B cell (primary cell): ENCODE data around the gene PPP1R11. TPM values are rescaled to one million over a fixed set of nuclear protein-coding genes. Genes with fewer than 3 reads are reported as not detected.

Source experiments
- ATAC-seq: fragments of 200-7000 bp; cut with Tn5 transposase; one replicate; pipeline ENCODE4 v1.10.0; 2021; ENCODE audit warnings: low read depth, mild to moderate bottlenecking, moderate number of reproducible peaks, moderate library complexity
- CTCF ChIA-PET: fragments of 350-600 bp; sonication (Branson Sonifier 250); formaldehyde crosslinking; loops from one replicate; lab custom pipeline; 2021; ENCODE audit warnings: antibody characterized with exemption, inconsistent platforms; lab: Charles Lee
- POLR2A ChIA-PET: fragments of 350-600 bp; sonication (Branson Sonifier 250); formaldehyde crosslinking; loops from one replicate; lab custom pipeline; 2021; ENCODE audit warnings: antibody characterized with exemption; lab: Charles Lee
- DNase-seq: peaks from one replicate; pipeline ENCODE4 v3.0.0; 2013
- H2AFZ ChIP-seq: 2 replicates; pipeline ENCODE4 v1.6.1; 2012; ENCODE audit warnings: mild to moderate bottlenecking, low read depth, low read length; ENCODE audit not compliant: insufficient read depth, poor library complexity, severe bottlenecking
- H3K27ac ChIP-seq, 2 donors: 1 replicate in 1 of 2; 2 replicates in 1 of 2; pipeline ENCODE4 v1.5.1; 2012 to 2013; ENCODE audit warnings: low read length in 2 of 2, mild to moderate bottlenecking in 2 of 2, moderate library complexity in 1 of 2
- H3K27me3 ChIP-seq, 4 experiments: fragments of 200-600 bp in 1 of 4; sonication (generic) in 1 of 4; replicated peaks in 1 of 4; 1 replicate in 2 of 4; 2 replicates in 2 of 4; pipeline versions ENCODE4 v1.6.1 to v1.7.0; 2013 to 2016; ENCODE audit warnings: low read length in 3 of 4, mild to moderate bottlenecking in 2 of 4, mixed read lengths in 1 of 4, moderate library complexity in 1 of 4; ENCODE audit not compliant: insufficient read depth in 4 of 4, control insufficient read depth in 3 of 4; ENCODE audit errors: control extremely low read depth in 1 of 4
- H3K36me3 ChIP-seq, 2 experiments: replicated peaks in 1 of 2; 1 replicate in 1 of 2; 2 replicates in 1 of 2; pipeline versions ENCODE4 v1.6.1 to v1.7.1; 2013; ENCODE audit warnings: low read length in 1 of 2; ENCODE audit not compliant: insufficient read depth in 2 of 2, control insufficient read depth in 1 of 2; ENCODE audit errors: control extremely low read depth in 1 of 2, extremely low read depth in 1 of 2
- H3K4me1 ChIP-seq, 2 donors: fragments of 200-600 bp in 1 of 2; sonication (generic) in 1 of 2; 1 replicate in 1 of 2; 2 replicates in 1 of 2; pipeline versions ENCODE4 v1.5.1 to v1.6.1; 2013 to 2017; ENCODE audit warnings: low read length in 2 of 2; ENCODE audit not compliant: control insufficient read depth in 2 of 2, insufficient read depth in 2 of 2
- H3K4me2 ChIP-seq: replicated peaks from 2 replicates; pipeline ENCODE3; 2012; ENCODE audit warnings: mild to moderate bottlenecking, low read depth, low read length; ENCODE audit not compliant: poor library complexity, severe bottlenecking
- H3K4me3 ChIP-seq, 5 experiments: fragments of 200-600 bp in 1 of 5; sonication (generic) in 1 of 5; 1 replicate in 3 of 5; 2 replicates in 2 of 5; pipeline versions ENCODE4 v1.5.1 to v1.7.0; 2011 to 2016; ENCODE audit warnings: low read length in 4 of 5, mild to moderate bottlenecking in 4 of 5, low read depth in 2 of 5, control low read depth in 1 of 5, moderate library complexity in 1 of 5; ENCODE audit not compliant: insufficient read depth in 1 of 5; ENCODE audit errors: control extremely low read depth in 1 of 5, extremely low read depth in 1 of 5
- H3K79me2 ChIP-seq: fragments of 200-600 bp; sonication (generic); one replicate; pipeline ENCODE4 v1.6.0; 2016; ENCODE audit warnings: low read length; ENCODE audit not compliant: control insufficient read depth, insufficient read depth
- H3K9ac ChIP-seq: fragments of 200-600 bp; sonication (generic); 2 replicates; pipeline ENCODE4 v1.6.1; 2017; ENCODE audit warnings: mild to moderate bottlenecking, low read length, moderate library complexity
- H3K9me3 ChIP-seq, 3 donors: one replicate each; pipeline versions ENCODE4 v1.6.1 to v1.7.1; 2013; ENCODE audit warnings: low read length in 2 of 3; ENCODE audit not compliant: control insufficient read depth in 2 of 3, insufficient read depth in 1 of 3; ENCODE audit errors: control extremely low read depth in 1 of 3
- H4K20me1 ChIP-seq: 2 replicates; pipeline ENCODE4 v1.6.0; 2012; ENCODE audit warnings: mild to moderate bottlenecking, low read length; ENCODE audit not compliant: insufficient read depth, control insufficient read depth, poor library complexity, severe bottlenecking
- H3K27ac Mint-ChIP-seq: one replicate; pipeline ENCODE4 v1.8.0; 2021; ENCODE audit warnings: mixed read lengths
- H3K27me3 Mint-ChIP-seq: one replicate; pipeline ENCODE4 v1.8.0; 2021; ENCODE audit warnings: mixed read lengths
- H3K4me1 Mint-ChIP-seq: one replicate; pipeline ENCODE4 v1.8.0; 2021; ENCODE audit warnings: mixed read lengths
- H3K4me3 Mint-ChIP-seq: one replicate; pipeline ENCODE4 v1.8.0; 2021; ENCODE audit warnings: mixed read lengths
- H3K9me3 Mint-ChIP-seq: one replicate; pipeline ENCODE4 v1.8.0; 2022; ENCODE audit warnings: mixed read lengths; ENCODE audit not compliant: insufficient read depth
- EZH2 ChIP-seq: IDR thresholded peaks from 2 replicates; pipeline ENCODE4 v1.6.1; 2012; ENCODE audit warnings: borderline replicate concordance, low read depth, mild to moderate bottlenecking, moderate library complexity, low read length; ENCODE audit not compliant: insufficient read depth, poor library complexity, severe bottlenecking
- WGBS: methylation state at CpG from one replicate; pipeline ENCODE4 v1.1.5; 2013; ENCODE audit warnings: missing lambda C conversion rate; ENCODE audit not compliant: insufficient coverage; 5-methylcytosine and 5-hydroxymethylcytosine counted together
- intact Hi-C: fragments of 100-400 bp; cut with micrococcal nuclease; formaldehyde crosslinking; loops from one replicate; pipeline ENCODE4 v1.10.0; 2022
- polyA plus RNA-seq: library from polyadenylated mRNA; depleted of rRNA; stranded (reverse); fragments of >200 nt; gene quantifications from 2 replicates; pipeline ENCODE4 v1.2.3, GENCODE V29; 2012
- total RNA-seq, 2 donors: library from RNA; stranded (reverse); fragments of 120-200 nt in 1 of 2; gene quantifications; 1 replicate in 1 of 2; 2 replicates in 1 of 2; pipeline versions ENCODE4 v1.2.3 to v1.2.4, GENCODE V29; 2013 to 2022
- TF ChIP-seq, protein P1 (sequence below): fragments of 200-600 bp; IDR thresholded peaks from one replicate; pipeline ENCODE4 v1.8.0; 2022; ENCODE audit warnings: antibody characterized with exemption, mild to moderate bottlenecking

Gene PPP1R11
- total and polyA plus RNA-seq, 2 donors (not counting 1 experiment from before 2014, with no cell fraction given): 44.8 to 47.8 TPM

DNA sequence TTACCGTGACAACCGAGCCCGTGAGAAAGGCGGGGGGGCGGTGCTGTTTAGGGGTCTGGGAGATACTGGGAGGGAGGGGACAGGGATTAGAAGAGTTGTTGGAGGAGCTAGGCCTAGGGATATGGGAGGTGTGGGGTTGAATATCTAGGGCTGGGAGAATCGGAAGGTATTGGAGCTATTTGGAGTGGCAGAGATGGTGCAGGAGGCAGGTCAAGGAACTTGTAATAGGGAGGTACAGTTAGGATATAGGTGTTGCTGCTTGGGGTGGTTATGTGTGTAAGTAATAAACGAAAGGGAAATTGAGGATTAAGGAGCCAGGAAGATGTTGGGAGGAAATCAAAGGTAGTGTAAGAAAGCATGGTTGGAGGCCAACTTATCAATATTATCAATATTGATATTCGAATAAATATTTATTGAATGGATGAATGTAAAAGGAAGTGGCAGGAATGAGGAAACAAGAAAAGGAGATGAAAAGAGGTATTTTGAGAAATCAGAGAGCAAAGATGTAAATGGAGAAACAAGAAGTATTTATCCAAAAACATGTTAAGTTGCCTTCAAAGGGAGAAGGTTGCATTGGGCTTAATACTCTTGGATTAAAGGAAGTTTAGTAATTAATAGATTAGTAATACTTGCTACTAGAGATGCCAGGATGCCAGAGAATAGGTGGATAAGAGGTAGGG lies 602 bp downstream of the PPP1R11 start:
- TF ChIP-seq, protein P1, sequence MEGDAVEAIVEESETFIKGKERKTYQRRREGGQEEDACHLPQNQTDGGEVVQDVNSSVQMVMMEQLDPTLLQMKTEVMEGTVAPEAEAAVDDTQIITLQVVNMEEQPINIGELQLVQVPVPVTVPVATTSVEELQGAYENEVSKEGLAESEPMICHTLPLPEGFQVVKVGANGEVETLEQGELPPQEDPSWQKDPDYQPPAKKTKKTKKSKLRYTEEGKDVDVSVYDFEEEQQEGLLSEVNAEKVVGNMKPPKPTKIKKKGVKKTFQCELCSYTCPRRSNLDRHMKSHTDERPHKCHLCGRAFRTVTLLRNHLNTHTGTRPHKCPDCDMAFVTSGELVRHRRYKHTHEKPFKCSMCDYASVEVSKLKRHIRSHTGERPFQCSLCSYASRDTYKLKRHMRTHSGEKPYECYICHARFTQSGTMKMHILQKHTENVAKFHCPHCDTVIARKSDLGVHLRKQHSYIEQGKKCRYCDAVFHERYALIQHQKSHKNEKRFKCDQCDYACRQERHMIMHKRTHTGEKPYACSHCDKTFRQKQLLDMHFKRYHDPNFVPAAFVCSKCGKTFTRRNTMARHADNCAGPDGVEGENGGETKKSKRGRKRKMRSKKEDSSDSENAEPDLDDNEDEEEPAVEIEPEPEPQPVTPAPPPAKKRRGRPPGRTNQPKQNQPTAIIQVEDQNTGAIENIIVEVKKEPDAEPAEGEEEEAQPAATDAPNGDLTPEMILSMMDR: no peak
- TF ChIP-seq EZH2: no peak
- Mint-ChIP-seq H3K27ac (peak overlapping the region; percentile 99), H3K9me3 (no peaks in the 10 kb centered on the region), H3K27me3 (peaks cover 25% of the 10 kb centered on the region), H3K4me3 (peak overlapping the region; percentile 93), H3K4me1 (peaks cover 48% of the 10 kb centered on the region)
- Histone ChIP-seq H3K79me2 (peaks cover 29% of the 10 kb centered on the region), H4K20me1 (peaks cover 27% of the 10 kb centered on the region), H3K4me1 (peaks cover 36 to 38% of the 10 kb centered on the region in 2 donors), H3K9ac (peak overlapping the region; percentile 85), H3K4me2 (peak overlapping the region; percentile 84), H3K4me3 (peak overlapping the region; percentile 80 to 95 (median 85)), H3K36me3 (peaks cover 4 to 36% of the 10 kb centered on the region in 2 experiments), H2AFZ (peak overlapping the region; percentile 63), H3K9me3 (peaks cover 0 to 5% (median 0%) of the 10 kb centered on the region in 3 donors), H3K27me3 (peaks cover 0 to 28% (median 15%) of the 10 kb centered on the region in 4 experiments), H3K27ac (peak overlapping the region; percentile 93 to 97)
- DNase-seq (no peak), ATAC-seq (no peak)
- intact Hi-C loops: loop anchor here (1.0 to 10.0 kb wide), 7 partner anchors 36 to 1907 kb away; partner anchors contain the start of genes DXO, HLA-F and TRIM26
- ChIA-PET POLR2A (no interaction called here), CTCF (interaction anchor here (1.1 to 1.2 kb wide), 2 partner anchors 35 to 330 kb away, joined by 3 to 4 read pairs; no protein-coding TSS in a partner anchor)
- 2% methylated on average over 6 of the region's 8 CpGs for WGBS
